Esophagus squamous epithelium (tissue), 4 donors: ENCODE data around the gene PLEKHA1.

Source experiments
- CTCF ChIP-seq, 6 experiments: fragments of 450-650 bp in 4 of 6; fragments of 200-600 bp in 2 of 6; sonication (generic) in 2 of 6; IDR thresholded peaks; one replicate each; pipeline ENCODE4 v1.5.1; 2016 to 2019; ENCODE audit warnings: antibody characterized with exemption in 6 of 6, mild to moderate bottlenecking in 4 of 6, moderate library complexity in 4 of 6
- POLR2A ChIP-seq, 4 donors: fragments of 450-650 bp; IDR thresholded peaks; one replicate each; pipeline ENCODE4 v1.6.1; 2017; ENCODE audit warnings: antibody characterized with exemption in 4 of 4, mild to moderate bottlenecking in 4 of 4, moderate library complexity in 3 of 4

DNA sequence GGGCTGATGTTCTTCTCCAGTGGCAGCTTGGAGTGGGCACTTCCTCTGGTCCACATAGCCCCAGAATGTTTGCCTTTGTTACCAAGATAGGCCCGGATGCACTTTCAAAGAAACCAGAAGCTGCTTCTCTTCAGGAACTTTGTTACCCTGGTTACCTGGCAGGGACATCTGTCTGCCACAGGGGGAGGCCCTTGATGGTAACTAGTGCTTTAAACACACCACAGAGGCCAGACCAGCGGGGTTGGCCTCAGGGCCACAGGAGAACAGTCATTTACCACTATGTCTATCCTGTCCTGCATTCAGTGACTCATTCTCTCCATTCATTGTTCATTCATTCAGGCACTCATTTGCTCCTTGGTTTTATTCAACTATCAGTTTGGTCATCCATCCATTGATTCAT is 11.9 kb upstream of the PLEKHA1 start:
- TF ChIP-seq CTCF (IDR thresholded peaks at IDR 0.05) (no peak), POLR2A (IDR thresholded peaks at IDR 0.05) (no peak)
